Measurements from ENCODE around the gene TMEM63B. TPM values are rescaled to one million over a fixed set of nuclear protein-coding genes. Genes with fewer than 3 reads are reported as not detected.

TMEM63B gene
- total RNA-seq, 4 donors from 2014 or later, result 73.4 to 91.2 (median 87.7) TPM

GRCh38 chr6:44203955-44204354 lies 76.6 kb downstream of the TMEM63B start:
- WGBS, 2 donors, result 50 to 78% methylated on average over 6 of the region's 6 CpGs
- no peak for TF ChIP-seq POLR2A (IDR thresholded peaks at IDR 0.05)
- TF ChIP-seq CTCF (IDR thresholded peaks at IDR 0.05), result no peak
- no peak overlapping the region for H3K4me3 ChIP-seq (ENCODE audit: low read depth, poor library complexity, severe bottlenecking)
- no peak for DNase-seq (ENCODE audit: low spot score in 2 of 2)
- intact Hi-C loops (cut with DNase I; ENCODE audit: low total_unique reads), result no loop called here

Other genes with a start within 250 kb of the TMEM63B start
- gene MRPL14, start 102 bp upstream of the TMEM63B start, total RNA-seq, result 10 to 100 TPM; 45.7 to 74.3 (median 52.0) TPM
- gene CAPN11, start 31.3 kb downstream of the TMEM63B start, total RNA-seq, result 1 to 10 TPM in 2 of 4 donors, under 1 TPM in 2; 0.72 to 1.1 (median 0.89) TPM
- gene MYMX, start 89.4 kb downstream of the TMEM63B start, total RNA-seq, result under 1 TPM in 1 of 4 donors, not detected in 3; 0.69 TPM
- 10 to 100 TPM; 54.6 to 86.4 (median 82.5) TPM for gene SLC29A1, start 96.0 kb downstream of the TMEM63B start, total RNA-seq
- gene HSP90AB1, start 119.5 kb downstream of the TMEM63B start, total RNA-seq, result 100 to 1,000 TPM; 505 to 604 (median 551) TPM
- gene SLC35B2, start 130.0 kb downstream of the TMEM63B start, total RNA-seq, result 10 to 100 TPM; 18.0 to 40.6 (median 32.6) TPM
- gene NFKBIE, start 138.0 kb downstream of the TMEM63B start, total RNA-seq, result 10 to 100 TPM; 10.8 to 21.1 (median 17.3) TPM
- gene TMEM151B, start 142.9 kb downstream of the TMEM63B start, total RNA-seq, result under 1 TPM in 2 of 4 donors, not detected in 2; 0.10 to 0.42 TPM
- gene AARS2, start 185.8 kb downstream of the TMEM63B start, total RNA-seq, result 10 to 100 TPM in 3 of 4 donors, 1 to 10 TPM in 1; 5.9 to 15.7 (median 12.8) TPM
- gene SPATS1, start 215.1 kb downstream of the TMEM63B start, total RNA-seq, result under 1 TPM in 1 of 4 donors, not detected in 3; 0.23 TPM

Data from lower leg skin (tissue), 4 donors.